ENCODE measurements around the gene NOTCH2.
"Not testable (repeated sequence)": the region's sequence is repeated elsewhere in the genome, so short reads cannot be mapped to it uniquely, and the experiment has no call there.

Gene NOTCH2

DNA sequence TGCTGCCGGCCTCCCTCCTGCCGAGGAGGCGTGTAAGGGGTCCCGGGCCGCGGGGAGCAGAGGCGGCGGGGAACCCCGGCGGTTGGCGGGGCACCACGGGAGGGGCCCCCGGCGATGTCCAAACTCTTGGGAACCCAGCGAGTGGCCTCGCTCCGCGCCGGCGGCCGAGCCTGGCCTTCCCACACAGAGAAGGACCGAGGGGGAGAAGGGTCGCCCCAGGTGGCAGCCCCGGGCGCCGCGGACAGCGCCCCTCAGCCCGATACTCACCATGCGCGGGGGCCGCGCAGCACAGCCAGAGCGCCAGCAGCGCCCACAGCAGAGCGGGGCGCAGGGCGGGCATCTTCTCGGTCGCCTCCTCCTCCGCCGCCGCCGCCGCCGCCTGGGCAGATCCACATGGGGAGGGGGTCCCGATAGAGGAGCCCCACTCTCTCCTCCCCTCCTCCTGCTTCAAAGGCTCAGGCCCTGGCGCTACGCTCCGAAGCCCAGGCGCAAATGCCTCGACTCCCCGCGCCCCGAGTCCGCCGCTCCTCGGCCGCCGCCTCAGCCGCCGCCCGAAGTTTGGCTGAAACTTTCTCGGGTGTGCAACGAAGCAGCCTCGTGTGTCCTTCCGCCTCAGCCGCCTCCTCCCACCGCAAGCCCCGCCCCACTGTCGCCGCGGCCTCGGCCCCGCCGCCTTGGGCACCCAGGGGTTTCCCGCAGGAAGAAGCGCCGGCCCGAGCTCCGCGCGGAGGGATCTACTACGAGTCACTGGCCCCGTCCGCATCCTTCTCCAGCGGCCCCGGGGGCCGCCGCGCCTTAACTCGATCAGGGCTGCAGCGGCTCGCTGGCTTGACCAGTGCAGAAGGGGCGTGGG is at the start of gene NOTCH2:
Gene NOTCH2, minus strand, starts transcription at position 596 of the 853 bp plus-strand sequence. Its CDS starts 256 bp downstream, at position 340.
- DNase-seq (ENCODE audit: low spot score) = not testable (repeated sequence)

- DNase-seq (ENCODE audit: low spot score) = not testable (repeated sequence)
Observed at GRCh38 chr1:120117371-120118177, 48.1 kb upstream of the NOTCH2 start.

DNA sequence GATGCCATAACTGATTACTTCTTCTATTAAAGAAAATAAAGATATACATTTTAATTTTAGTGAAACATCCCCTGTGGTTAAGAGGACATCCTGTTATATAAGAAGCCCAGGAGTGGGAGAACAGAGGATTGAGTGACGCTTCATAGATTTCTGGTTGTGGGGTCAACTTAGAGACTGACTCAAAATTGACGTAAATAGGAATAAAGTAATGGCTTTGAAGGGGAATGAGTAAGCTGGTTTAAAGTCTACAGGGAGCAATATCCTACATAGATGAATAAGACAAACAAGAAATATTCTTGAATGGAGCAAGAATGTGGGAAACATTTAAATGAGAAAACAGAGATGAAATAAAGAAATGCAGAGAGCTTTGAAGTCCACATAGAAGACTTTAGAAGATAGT is 46.6 kb upstream of the NOTCH2 start:
- not testable (repeated sequence) for DNase-seq (ENCODE audit: low spot score)

- not testable (repeated sequence) for DNase-seq (ENCODE audit: low spot score)
Observed at GRCh38 chr1:120113134-120113533, 43.7 kb upstream of the NOTCH2 start.

DNA sequence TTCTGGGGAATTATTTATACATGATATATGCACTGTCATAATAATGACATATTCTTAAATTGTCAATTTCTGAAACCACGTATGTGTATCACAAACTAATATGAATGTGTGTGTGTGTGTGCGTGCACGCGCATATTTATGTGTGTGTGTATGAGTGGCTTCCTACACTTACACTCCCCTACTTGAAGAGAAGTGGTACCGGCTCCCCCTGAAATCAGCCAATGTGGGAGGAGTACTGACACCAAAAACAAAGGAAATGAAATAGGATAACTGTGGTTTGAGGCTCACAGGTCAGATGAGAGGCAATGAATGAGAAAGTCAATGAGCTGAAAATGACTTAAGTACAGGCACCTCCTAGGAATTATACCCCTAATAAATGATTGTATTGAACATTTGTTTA is 42.8 kb upstream of the NOTCH2 start:
- DNase-seq (ENCODE audit: low spot score) = not testable (repeated sequence)

DNA sequence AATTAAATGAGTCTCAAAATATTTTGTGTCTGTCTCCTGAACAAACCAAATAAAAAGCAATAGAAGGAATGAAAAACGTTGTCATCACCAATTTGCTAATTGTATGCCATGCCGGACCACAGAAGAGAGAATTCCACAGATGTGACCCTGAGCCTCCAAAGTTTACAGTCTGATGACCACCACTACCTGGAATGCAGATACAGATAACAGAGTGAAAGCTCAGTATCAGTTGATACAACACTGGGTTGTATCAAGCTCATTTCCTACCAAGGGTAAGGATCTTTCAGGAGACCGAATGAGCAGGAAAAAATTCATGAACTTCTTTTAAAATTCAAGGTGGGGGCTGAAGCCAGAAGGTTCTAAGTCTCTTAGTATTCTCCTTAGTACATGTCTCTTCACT is 42.3 kb upstream of the NOTCH2 start:
- DNase-seq (ENCODE audit: low spot score) = not testable (repeated sequence)

DNA sequence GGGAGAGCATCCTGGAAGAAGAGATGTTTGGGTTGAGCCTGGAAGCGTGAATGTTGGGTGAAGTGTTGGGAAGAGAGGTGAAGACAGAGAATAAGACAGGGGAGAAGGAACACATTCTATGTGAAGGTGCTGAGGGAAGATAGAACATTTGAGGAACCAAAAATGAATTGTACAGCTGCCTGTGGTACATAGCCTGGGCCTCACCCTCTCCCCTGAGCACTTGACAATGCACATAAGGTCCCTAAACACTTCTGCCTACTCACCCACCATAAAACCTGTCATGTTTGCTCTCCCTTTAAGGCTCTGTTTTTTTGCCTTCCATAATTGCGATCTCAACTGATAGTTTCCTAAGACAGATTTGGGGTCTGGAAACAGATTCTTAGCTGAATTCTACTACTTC is 41.5 kb upstream of the NOTCH2 start:
- not testable (repeated sequence) for DNase-seq (ENCODE audit: low spot score)

DNA sequence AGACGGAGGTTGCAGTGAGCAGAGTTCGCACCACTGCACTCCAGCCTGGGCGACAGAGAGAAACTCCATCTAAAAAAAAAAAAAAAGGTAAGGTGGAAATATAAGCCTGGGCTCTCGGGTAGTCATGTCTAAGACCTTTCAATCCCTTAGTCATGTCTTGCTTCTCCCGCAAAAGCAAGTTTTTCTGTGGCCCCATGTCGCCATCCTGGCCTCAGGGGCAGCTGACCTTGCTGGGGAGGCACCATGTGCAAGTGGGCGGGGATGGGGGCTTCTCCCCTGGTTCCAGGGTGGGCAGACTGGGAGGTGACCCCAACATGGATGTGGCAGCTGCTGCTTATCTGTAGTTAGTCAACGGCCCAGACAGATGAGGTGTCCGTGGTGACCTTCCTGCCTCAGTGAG is 40.2 kb upstream of the NOTCH2 start:
- DNase-seq (ENCODE audit: low spot score) = not testable (repeated sequence)

DNA sequence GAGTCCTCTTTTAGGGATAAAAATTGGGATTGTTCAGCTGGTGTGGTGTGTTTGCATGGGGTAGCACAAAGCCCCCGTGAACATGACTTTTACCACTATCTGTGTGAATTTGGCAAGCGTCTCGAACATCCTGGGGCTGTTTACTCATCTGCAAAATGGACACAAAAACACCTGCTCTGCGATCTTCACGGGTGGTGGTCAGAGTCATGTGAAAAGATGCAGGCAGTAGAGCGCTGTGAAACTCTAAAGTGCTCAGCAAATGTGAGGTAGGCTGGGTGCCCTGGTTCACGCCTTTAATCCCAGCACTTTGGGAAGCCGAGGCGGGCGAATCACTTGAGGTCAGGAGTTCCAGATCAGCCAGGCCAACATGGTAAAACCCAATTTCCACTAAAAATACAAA is 39.7 kb upstream of the NOTCH2 start:
- not testable (repeated sequence) for DNase-seq (ENCODE audit: low spot score)

DNA sequence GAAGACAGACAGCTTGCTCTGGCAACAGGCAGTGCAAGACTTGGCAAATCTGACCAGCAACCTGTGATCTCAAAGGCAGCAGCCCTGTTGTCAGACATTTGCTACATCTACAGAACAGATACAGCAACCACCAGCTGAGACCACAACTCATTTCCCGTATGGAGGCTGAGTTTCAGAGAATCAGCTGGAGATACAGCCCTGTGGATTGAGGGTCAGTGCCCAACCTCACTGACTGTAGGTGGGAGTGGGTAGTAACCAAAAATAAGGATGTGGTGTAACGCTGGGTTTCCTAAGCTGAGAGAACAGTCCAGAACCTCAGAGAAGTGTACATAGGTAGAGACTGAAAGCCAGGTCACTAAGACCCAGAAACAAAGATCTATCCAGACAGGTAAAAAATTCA is 35.8 kb upstream of the NOTCH2 start:
- not testable (repeated sequence) for DNase-seq (ENCODE audit: low spot score)

DNA sequence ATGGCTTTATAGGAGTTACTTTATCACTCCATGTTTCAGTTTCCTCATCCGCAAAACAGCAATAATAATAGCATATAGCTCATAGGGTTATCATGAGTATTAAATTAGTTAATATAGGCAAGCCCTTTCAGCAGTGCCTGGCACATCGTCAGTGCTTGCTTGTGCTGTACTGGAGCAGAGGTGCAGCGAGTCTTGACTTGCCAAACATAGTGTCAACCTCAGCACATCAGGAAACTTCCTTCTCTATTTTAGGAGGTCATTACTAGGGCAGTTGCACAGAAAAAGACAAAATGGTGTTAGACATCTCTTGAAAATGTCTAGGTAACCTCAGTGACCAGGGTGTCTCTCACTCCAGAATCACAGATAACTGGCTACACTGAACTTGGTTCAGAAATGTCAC is 34.3 kb upstream of the NOTCH2 start:
- DNase-seq (ENCODE audit: low spot score) = not testable (repeated sequence)

DNA sequence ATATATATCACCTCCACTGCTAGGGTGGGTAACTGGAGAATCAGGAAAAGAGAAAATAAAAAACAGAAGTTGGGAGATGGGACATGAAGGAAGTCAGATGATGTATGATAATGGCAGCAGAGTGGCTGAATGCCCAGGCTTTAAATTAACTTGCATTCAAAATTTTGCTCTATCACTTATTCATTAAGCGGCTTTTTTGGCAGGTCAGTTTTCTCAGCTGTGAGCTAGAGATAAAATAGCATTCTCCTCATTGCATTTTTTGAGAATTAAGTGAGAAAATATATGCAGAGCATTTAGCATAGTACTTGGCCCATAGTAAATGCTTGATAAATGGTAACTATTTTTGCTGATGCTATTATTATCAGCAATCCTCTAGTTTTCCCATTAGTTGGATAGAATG is 32.1 kb upstream of the NOTCH2 start:
- not testable (repeated sequence) for DNase-seq (ENCODE audit: low spot score)

DNA sequence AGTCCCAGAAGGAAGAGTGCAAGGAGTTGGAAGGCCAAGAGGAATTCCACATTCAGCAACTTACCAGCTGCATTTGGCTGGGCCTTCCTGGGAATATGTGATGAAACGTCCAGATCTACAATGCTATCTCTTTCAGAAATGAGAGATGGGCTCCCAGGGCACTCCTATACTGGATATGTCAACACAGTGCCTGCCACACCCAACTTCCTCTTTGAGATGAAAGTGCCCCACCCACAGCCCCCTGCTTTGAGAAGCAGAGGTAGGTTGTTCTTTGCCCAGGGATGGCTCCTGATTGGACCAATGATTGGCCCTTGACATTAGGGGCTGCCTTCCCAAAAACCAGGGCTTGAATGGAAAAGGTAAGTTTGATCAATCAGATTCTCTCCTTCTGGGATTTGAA is 31.1 kb upstream of the NOTCH2 start:
- DNase-seq (ENCODE audit: low spot score) = not testable (repeated sequence)

GRCh38 chr1:120098986-120099759 is 29.7 kb upstream of the NOTCH2 start:
- not testable (repeated sequence) for DNase-seq (ENCODE audit: low spot score)

GRCh38 chr1:120096981-120097545 is 27.6 kb upstream of the NOTCH2 start:
- not testable (repeated sequence) for DNase-seq (ENCODE audit: low spot score)

- DNase-seq (ENCODE audit: low spot score) = not testable (repeated sequence)
Observed at GRCh38 chr1:120093548-120094181, 24.2 kb upstream of the NOTCH2 start.

- DNase-seq (ENCODE audit: low spot score) = not testable (repeated sequence)
Observed at GRCh38 chr1:120092232-120093218, 23.1 kb upstream of the NOTCH2 start.

GRCh38 chr1:120090830-120091229 is 21.4 kb upstream of the NOTCH2 start:
- DNase-seq (ENCODE audit: low spot score) = not testable (repeated sequence)

GRCh38 chr1:120087959-120088358 is 18.5 kb upstream of the NOTCH2 start:
- DNase-seq (ENCODE audit: low spot score) = not testable (repeated sequence)

- not testable (repeated sequence) for DNase-seq (ENCODE audit: low spot score)
Observed at GRCh38 chr1:120069920-120070214, 405 bp upstream of the NOTCH2 start.

Data from putamen (tissue), 1 donor.